GM12878 (cell line): Measurements from ENCODE around the gene TEKT4. TPM values are rescaled to one million over a fixed set of nuclear protein-coding genes. Genes with fewer than 3 reads are reported as not detected.

Experiments used
- BACH1 ChIP-seq: fragments of 450-650 bp; IDR thresholded peaks from 2 replicates; pipeline ENCODE4 v1.6.1; 2017; ENCODE audit warnings: mild to moderate bottlenecking, borderline replicate concordance
- HDAC2 ChIP-seq: fragments of 200-600 bp; sonication (generic); IDR thresholded peaks from 2 replicates; pipeline ENCODE4 v1.6.1; 2017
- IRF4 ChIP-seq: IDR thresholded peaks from 2 replicates; pipeline ENCODE4 v1.6.1; 2011; ENCODE audit warnings: low read depth, low read length
- NR2C2 ChIP-seq: IDR thresholded peaks from 2 replicates; pipeline ENCODE4 v1.6.1; 2011; ENCODE audit warnings: borderline replicate concordance, low read depth; ENCODE audit not compliant: control insufficient read depth, insufficient read length
- TARDBP ChIP-seq: IDR thresholded peaks from 2 replicates; pipeline ENCODE4 v1.6.1; 2016; ENCODE audit warnings: borderline replicate concordance
- TCF12 ChIP-seq: IDR thresholded peaks from 2 replicates; pipeline ENCODE4 v1.6.1; 2011; ENCODE audit warnings: low read depth, mild to moderate bottlenecking, low read length
- polyA plus RNA-seq, 11 experiments: library from polyadenylated mRNA; depleted of rRNA in 4 of 11; unstranded in 6 of 11; stranded (reverse) in 5 of 11; fragments of >200 nt; fragmentation: Nextera tagmentation in 4 of 11; fragmentation: Illumina TruSeq in 1 of 11; extraction: Ambion mirVana in 4 of 11; extraction: Trizol in 1 of 11; gene quantifications; 1 replicate in 1 of 11; 2 replicates in 10 of 11; pipeline versions ENCODE4 v1.2.1 to v1.2.3, GENCODE V29; 2011 to 2016; ENCODE audit warnings: inconsistent platforms in 2 of 11, missing spikeins in 2 of 11, low read depth in 1 of 11
- total RNA-seq, 4 experiments: library from RNA; depleted of rRNA in 3 of 4; stranded (reverse); fragments of >200 nt in 3 of 4; fragmentation: Illumina TruSeq in 1 of 4; extraction: Trizol in 1 of 4; gene quantifications; 2 replicates each; pipeline versions ENCODE4 v1.2.1 to v1.2.3, GENCODE V29; 2013 to 2021
- TF ChIP-seq, protein P1 (sequence below): IDR thresholded peaks from 2 replicates; pipeline ENCODE4 v1.6.1; 2012; ENCODE audit warnings: mild to moderate bottlenecking, low read depth, low read length
- TF ChIP-seq, protein P2 (sequence below): fragments of 450-650 bp; IDR thresholded peaks from 2 replicates; pipeline ENCODE4 v1.6.1; 2017; ENCODE audit warnings: low read depth, mild to moderate bottlenecking, moderate library complexity

The TEKT4 gene
- total and polyA plus RNA-seq, 10 of the 15 experiments (the other 5 are each of a cell fraction or from before 2014, with no cell fraction given): 0.06 to 2.7 (median 0.30) TPM; not detected in 4

DNA sequence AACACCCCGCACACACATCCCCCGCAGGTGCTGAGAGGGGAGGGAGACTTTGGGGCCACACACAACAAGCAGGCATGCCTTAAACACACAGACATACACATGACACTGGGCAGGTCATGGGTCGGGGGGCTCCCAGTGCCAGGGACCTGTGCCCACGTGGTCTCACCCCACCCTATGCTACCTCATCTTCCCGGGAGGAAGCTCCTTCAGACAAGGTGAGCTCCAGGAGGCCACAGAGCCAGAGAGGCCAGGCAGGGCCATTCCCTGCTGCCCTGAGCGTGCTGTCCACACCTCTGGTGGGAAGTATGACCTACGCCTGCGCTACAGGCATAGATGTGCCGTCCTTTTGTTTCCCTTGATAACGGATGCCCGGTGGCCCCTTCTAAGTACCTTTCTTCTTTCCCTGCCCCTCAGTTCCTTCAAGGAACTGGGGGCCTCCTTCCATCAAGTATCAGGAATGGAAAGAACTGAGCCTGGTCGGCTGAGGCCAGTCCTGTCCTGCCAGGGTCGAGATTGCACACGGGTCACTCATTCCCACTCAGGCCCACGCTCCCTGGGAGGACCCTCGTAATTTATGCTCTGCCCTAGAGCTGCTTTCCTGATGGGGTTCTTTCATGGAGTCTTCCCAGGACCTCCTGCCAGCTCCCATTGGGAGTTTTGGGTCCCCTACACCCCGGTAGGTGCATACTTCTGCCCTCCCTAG lies 4.7 kb downstream of the TEKT4 start (continued):
- TF ChIP-seq, protein P1, sequence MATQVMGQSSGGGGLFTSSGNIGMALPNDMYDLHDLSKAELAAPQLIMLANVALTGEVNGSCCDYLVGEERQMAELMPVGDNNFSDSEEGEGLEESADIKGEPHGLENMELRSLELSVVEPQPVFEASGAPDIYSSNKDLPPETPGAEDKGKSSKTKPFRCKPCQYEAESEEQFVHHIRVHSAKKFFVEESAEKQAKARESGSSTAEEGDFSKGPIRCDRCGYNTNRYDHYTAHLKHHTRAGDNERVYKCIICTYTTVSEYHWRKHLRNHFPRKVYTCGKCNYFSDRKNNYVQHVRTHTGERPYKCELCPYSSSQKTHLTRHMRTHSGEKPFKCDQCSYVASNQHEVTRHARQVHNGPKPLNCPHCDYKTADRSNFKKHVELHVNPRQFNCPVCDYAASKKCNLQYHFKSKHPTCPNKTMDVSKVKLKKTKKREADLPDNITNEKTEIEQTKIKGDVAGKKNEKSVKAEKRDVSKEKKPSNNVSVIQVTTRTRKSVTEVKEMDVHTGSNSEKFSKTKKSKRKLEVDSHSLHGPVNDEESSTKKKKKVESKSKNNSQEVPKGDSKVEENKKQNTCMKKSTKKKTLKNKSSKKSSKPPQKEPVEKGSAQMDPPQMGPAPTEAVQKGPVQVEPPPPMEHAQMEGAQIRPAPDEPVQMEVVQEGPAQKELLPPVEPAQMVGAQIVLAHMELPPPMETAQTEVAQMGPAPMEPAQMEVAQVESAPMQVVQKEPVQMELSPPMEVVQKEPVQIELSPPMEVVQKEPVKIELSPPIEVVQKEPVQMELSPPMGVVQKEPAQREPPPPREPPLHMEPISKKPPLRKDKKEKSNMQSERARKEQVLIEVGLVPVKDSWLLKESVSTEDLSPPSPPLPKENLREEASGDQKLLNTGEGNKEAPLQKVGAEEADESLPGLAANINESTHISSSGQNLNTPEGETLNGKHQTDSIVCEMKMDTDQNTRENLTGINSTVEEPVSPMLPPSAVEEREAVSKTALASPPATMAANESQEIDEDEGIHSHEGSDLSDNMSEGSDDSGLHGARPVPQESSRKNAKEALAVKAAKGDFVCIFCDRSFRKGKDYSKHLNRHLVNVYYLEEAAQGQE: no peak
- TF ChIP-seq, protein P2, sequence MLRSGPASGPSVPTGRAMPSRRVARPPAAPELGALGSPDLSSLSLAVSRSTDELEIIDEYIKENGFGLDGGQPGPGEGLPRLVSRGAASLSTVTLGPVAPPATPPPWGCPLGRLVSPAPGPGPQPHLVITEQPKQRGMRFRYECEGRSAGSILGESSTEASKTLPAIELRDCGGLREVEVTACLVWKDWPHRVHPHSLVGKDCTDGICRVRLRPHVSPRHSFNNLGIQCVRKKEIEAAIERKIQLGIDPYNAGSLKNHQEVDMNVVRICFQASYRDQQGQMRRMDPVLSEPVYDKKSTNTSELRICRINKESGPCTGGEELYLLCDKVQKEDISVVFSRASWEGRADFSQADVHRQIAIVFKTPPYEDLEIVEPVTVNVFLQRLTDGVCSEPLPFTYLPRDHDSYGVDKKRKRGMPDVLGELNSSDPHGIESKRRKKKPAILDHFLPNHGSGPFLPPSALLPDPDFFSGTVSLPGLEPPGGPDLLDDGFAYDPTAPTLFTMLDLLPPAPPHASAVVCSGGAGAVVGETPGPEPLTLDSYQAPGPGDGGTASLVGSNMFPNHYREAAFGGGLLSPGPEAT: no peak
- TF ChIP-seq IRF4 (no peak), BACH1 (no peak), TARDBP (no peak), HDAC2 (no peak), TCF12 (no peak), NR2C2 (no peak)
